ENCODE results near the gene PLEKHG3. TPM values are rescaled to one million over a fixed set of nuclear protein-coding genes. Genes with fewer than 3 reads are reported as not detected.

Gene PLEKHG3
- total RNA-seq, 1 experiment from 2014 or later: 34.0 TPM

DNA sequence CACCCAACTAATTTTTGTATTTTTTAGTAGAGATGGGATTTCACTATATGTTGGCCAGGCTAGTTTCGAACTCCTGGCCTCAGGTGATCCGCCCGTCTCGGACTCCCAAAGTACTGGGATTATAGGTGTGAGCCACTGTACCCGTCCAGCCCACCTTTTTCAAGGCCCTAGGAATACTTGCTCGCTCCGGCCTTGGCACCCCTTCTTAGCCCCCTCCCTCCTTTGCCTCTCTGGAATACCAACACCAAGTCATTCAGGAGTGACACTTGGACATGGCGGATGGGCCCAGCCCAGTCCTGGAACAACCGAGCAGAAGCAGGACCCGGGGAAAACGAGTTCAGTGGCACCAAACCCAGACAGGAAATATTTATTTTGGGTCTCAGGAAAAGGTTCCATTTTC, 29.1 kb downstream of the PLEKHG3 start:
- intact Hi-C loops (cut with micrococcal nuclease; ENCODE audit: unreplicated experiment): no loop called here
- Histone ChIP-seq H3K36me3 (ENCODE audit: control insufficient read depth, insufficient read depth, low read length) (no peaks in the 10 kb centered on the region), H3K27me3 (ENCODE audit: control insufficient read depth, insufficient read depth, low read length) (no peaks in the 10 kb centered on the region), H3K4me3 (ENCODE audit: low read depth in 2 of 2, low read length in 2 of 2) (no peak overlapping the region), H3K9me3 (ENCODE audit: control insufficient read depth, insufficient read depth, low read depth, low read length) (no peaks in the 10 kb centered on the region), H3K4me1 (ENCODE audit: control insufficient read depth, insufficient read depth, low read length) (no peaks in the 10 kb centered on the region), H3K27ac (ENCODE audit: low read length) (no peak overlapping the region)
- DNase-seq (ENCODE audit: low read depth, low spot score) (no peak), ATAC-seq (no peak)
- no TSS peak for BruUV-seq (replicated peaks)
- ChIA-PET POLR2A (no interaction called here), CTCF (no interaction called here)
- in situ Hi-C loops (cut with HindIII; ENCODE audit: low pct_unique_long_range_greater_than_20kb, low sequenced_read_pairs): no loop called here
- TF ChIP-seq, protein P1, sequence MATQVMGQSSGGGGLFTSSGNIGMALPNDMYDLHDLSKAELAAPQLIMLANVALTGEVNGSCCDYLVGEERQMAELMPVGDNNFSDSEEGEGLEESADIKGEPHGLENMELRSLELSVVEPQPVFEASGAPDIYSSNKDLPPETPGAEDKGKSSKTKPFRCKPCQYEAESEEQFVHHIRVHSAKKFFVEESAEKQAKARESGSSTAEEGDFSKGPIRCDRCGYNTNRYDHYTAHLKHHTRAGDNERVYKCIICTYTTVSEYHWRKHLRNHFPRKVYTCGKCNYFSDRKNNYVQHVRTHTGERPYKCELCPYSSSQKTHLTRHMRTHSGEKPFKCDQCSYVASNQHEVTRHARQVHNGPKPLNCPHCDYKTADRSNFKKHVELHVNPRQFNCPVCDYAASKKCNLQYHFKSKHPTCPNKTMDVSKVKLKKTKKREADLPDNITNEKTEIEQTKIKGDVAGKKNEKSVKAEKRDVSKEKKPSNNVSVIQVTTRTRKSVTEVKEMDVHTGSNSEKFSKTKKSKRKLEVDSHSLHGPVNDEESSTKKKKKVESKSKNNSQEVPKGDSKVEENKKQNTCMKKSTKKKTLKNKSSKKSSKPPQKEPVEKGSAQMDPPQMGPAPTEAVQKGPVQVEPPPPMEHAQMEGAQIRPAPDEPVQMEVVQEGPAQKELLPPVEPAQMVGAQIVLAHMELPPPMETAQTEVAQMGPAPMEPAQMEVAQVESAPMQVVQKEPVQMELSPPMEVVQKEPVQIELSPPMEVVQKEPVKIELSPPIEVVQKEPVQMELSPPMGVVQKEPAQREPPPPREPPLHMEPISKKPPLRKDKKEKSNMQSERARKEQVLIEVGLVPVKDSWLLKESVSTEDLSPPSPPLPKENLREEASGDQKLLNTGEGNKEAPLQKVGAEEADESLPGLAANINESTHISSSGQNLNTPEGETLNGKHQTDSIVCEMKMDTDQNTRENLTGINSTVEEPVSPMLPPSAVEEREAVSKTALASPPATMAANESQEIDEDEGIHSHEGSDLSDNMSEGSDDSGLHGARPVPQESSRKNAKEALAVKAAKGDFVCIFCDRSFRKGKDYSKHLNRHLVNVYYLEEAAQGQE (IDR thresholded peaks at IDR 0.05; ENCODE audit: insufficient read depth in 1 of 2, low read depth in 2 of 2, low read length in 1 of 2): no peak
- TF ChIP-seq POLR2AphosphoS5 (IDR thresholded peaks at IDR 0.05; ENCODE audit: low read depth, low read length): no peak
- no peak for TF ChIP-seq SIN3A (IDR thresholded peaks at IDR 0.05; ENCODE audit: borderline replicate concordance, insufficient read depth, low read depth, low read length)
- no peak for TF ChIP-seq TCF7L2 (IDR thresholded peaks at IDR 0.05; ENCODE audit: low read depth, low read length)
- TF ChIP-seq, protein P2, sequence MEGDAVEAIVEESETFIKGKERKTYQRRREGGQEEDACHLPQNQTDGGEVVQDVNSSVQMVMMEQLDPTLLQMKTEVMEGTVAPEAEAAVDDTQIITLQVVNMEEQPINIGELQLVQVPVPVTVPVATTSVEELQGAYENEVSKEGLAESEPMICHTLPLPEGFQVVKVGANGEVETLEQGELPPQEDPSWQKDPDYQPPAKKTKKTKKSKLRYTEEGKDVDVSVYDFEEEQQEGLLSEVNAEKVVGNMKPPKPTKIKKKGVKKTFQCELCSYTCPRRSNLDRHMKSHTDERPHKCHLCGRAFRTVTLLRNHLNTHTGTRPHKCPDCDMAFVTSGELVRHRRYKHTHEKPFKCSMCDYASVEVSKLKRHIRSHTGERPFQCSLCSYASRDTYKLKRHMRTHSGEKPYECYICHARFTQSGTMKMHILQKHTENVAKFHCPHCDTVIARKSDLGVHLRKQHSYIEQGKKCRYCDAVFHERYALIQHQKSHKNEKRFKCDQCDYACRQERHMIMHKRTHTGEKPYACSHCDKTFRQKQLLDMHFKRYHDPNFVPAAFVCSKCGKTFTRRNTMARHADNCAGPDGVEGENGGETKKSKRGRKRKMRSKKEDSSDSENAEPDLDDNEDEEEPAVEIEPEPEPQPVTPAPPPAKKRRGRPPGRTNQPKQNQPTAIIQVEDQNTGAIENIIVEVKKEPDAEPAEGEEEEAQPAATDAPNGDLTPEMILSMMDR (IDR thresholded peaks at IDR 0.05): no peak

DNA sequence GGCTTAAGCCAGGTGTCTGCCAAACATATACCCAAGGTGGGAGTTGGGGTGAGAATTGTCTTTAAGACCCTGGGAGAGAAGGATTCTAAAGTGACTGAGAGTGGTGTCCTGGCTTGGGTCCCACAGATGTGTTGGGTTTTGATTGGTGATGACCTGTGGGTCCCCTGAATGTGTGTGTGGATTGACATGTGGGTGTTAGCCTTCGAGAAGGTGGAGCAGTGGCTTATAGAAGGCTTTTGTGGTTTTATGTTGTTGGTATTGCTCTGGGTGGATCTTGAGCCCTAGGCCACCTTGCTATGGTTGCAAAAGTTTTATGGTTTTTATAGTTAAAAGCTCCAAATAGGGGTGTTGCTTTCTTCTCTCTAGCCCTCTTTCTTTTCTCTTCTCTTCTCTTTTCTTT, 29.7 kb downstream of the PLEKHG3 start:
- in situ Hi-C loops (cut with HindIII; ENCODE audit: low pct_unique_long_range_greater_than_20kb, low sequenced_read_pairs): no loop called here
- ATAC-seq: no peak
- no peak for TF ChIP-seq POLR2AphosphoS5 (IDR thresholded peaks at IDR 0.05; ENCODE audit: low read depth, low read length)
- no peak for TF ChIP-seq TCF7L2 (IDR thresholded peaks at IDR 0.05; ENCODE audit: low read depth, low read length)
- no peak for TF ChIP-seq SIN3A (IDR thresholded peaks at IDR 0.05; ENCODE audit: borderline replicate concordance, insufficient read depth, low read depth, low read length)
- TF ChIP-seq, protein P2 (IDR thresholded peaks at IDR 0.05): no peak
- TF ChIP-seq, protein P1 (IDR thresholded peaks at IDR 0.05; ENCODE audit: insufficient read depth in 1 of 2, low read depth in 2 of 2, low read length in 1 of 2): no peak
- H3K36me3 ChIP-seq (ENCODE audit: control insufficient read depth, insufficient read depth, low read length): no peaks in the 10 kb centered on the region
- no TSS peak for BruUV-seq (replicated peaks)
- no peak overlapping the region for H3K27ac ChIP-seq (ENCODE audit: low read length)
- H3K4me3 ChIP-seq (ENCODE audit: low read depth in 2 of 2, low read length in 2 of 2): no peak overlapping the region
- intact Hi-C loops (cut with micrococcal nuclease; ENCODE audit: unreplicated experiment): no loop called here
- no peaks in the 10 kb centered on the region for H3K9me3 ChIP-seq (ENCODE audit: control insufficient read depth, insufficient read depth, low read depth, low read length)
- H3K27me3 ChIP-seq (ENCODE audit: control insufficient read depth, insufficient read depth, low read length): no peaks in the 10 kb centered on the region
- no peak for DNase-seq (ENCODE audit: low read depth, low spot score)
- CTCF ChIA-PET: no interaction called here
- POLR2A ChIA-PET: no interaction called here
- H3K4me1 ChIP-seq (ENCODE audit: control insufficient read depth, insufficient read depth, low read length): no peaks in the 10 kb centered on the region
